ENCODE data around the gene RHBDF2.
"Not testable (repeated sequence)": the region's sequence is repeated elsewhere in the genome, so short reads cannot be mapped to it uniquely, and the experiment has no call there.

Gene RHBDF2

GRCh38 chr17:76519048-76519966 lies 18.1 kb upstream of the RHBDF2 start:
- H3K4me3 ChIP-seq (ENCODE audit: low read depth, low read length): no peak overlapping the region
- TF ChIP-seq CTCF (IDR thresholded peaks at IDR 0.05; ENCODE audit: low read depth, low read length, missing control alignments): no peak
- no peak for DNase-seq (ENCODE audit: low read depth)

- no peak overlapping the region for H3K4me3 ChIP-seq (ENCODE audit: low read depth, low read length)
- TF ChIP-seq CTCF (IDR thresholded peaks at IDR 0.05; ENCODE audit: low read depth, low read length, missing control alignments): no peak
- DNase-seq (ENCODE audit: low read depth): no peak
Observed at GRCh38 chr17:76517638-76518038, 16.4 kb upstream of the RHBDF2 start.

- peak; percentile 68 for DNase-seq (ENCODE audit: low read depth)
- TF ChIP-seq CTCF (IDR thresholded peaks at IDR 0.05; ENCODE audit: low read depth, low read length, missing control alignments): no peak
- H3K4me3 ChIP-seq (ENCODE audit: low read depth, low read length): no peak overlapping the region
Observed at GRCh38 chr17:76515274-76515949, 14.2 kb upstream of the RHBDF2 start.

- H3K4me3 ChIP-seq (ENCODE audit: low read depth, low read length); DNase-seq (ENCODE audit: low read depth): not testable (repeated sequence)
Observed at GRCh38 chr17:76514355-76514754, 13.1 kb upstream of the RHBDF2 start.

GRCh38 chr17:76513306-76513692 lies 12.1 kb upstream of the RHBDF2 start:
- TF ChIP-seq CTCF (IDR thresholded peaks at IDR 0.05; ENCODE audit: low read depth, low read length, missing control alignments): no peak
- DNase-seq (ENCODE audit: low read depth): no peak

GRCh38 chr17:76512366-76513305 lies 11.4 kb upstream of the RHBDF2 start:
- no peak for DNase-seq (ENCODE audit: low read depth)
- no peak overlapping the region for H3K4me3 ChIP-seq (ENCODE audit: low read depth, low read length)
- TF ChIP-seq CTCF (IDR thresholded peaks at IDR 0.05; ENCODE audit: low read depth, low read length, missing control alignments): no peak

More at GRCh38 chr17:76513306-76513692, 12.1 kb upstream of the RHBDF2 start:
- no peak overlapping the region for H3K4me3 ChIP-seq (ENCODE audit: low read depth, low read length)
